HG03460 (cell line): ENCODE data around the gene SLC22A3.

Experiments used
- ATAC-seq: cut with Tn5 transposase; IDR thresholded peaks from one replicate; pipeline ENCODE4 v1.9.1; 2021; ENCODE audit not compliant: unreplicated experiment

Gene SLC22A3

GRCh38 chr6:160400446-160400845 is 52.3 kb downstream of the SLC22A3 start:
- ATAC-seq = no peak

- no peak for ATAC-seq
Measured at GRCh38 chr6:160408528-160408927, 60.4 kb downstream of the SLC22A3 start.

DNA sequence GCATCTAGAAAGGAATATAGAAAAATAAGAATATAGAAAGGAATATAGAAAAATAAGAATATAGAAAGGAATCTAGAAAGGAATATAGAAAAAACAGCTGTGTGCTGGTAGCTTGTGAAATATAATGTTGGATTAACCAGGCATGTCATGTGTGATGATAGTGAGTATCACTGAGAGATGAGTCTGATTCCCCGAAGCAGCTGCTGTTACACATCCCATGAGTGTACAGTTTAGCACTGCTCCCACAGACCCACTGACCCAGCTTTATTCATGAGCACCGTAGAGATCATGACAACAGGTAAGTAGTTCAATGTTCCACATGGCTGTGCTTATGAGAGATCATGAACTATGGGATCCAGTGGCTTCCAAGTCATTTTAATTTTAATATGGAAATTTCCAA is 64.8 kb downstream of the SLC22A3 start:
- ATAC-seq = no peak

DNA sequence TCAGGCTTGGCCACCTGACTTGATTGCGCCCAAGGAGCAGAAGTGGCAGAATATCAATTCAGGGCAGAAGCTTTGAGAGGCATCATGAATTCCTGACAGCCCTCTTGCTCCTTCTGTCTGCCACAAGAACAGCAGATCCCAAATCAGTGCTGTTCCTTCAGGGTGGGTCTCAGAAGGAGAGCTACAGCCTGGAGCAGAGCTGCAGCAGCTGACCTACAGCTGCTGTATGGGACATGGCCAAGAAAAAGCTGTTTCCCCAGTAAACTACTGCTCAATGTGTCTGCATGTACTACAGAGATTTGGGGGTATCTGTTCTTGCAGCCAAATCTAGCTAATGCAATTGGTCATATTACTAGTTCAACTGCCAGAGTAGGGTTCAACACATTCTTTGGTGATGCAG is 69.0 kb downstream of the SLC22A3 start:
- ATAC-seq = no peak

DNA sequence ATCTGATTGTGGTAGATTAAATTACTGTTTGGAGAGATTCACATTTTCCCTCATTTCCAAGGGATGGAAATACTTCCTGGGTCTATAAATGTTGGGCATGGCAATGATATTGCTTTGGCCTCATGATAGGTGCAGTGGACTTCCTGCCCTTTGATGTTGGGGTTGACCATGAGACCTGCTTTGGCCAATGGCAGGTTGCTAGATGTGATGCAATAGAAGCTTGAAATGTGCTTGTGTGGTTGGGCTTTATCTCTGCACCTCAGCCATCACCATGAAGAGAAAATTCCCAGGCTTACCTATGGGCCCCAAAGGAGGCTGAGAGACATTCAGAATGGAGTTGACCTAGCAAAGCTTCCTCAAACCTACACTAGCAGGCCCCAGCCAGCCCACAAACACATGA is 69.4 kb downstream of the SLC22A3 start:
- ATAC-seq = no peak

- no peak for ATAC-seq
Measured at GRCh38 chr6:160418370-160418769, 70.2 kb downstream of the SLC22A3 start.

GRCh38 chr6:160419488-160419887 is 71.3 kb downstream of the SLC22A3 start:
- no peak for ATAC-seq

GRCh38 chr6:160420253-160420968 is 72.2 kb downstream of the SLC22A3 start:
- ATAC-seq = no peak

DNA sequence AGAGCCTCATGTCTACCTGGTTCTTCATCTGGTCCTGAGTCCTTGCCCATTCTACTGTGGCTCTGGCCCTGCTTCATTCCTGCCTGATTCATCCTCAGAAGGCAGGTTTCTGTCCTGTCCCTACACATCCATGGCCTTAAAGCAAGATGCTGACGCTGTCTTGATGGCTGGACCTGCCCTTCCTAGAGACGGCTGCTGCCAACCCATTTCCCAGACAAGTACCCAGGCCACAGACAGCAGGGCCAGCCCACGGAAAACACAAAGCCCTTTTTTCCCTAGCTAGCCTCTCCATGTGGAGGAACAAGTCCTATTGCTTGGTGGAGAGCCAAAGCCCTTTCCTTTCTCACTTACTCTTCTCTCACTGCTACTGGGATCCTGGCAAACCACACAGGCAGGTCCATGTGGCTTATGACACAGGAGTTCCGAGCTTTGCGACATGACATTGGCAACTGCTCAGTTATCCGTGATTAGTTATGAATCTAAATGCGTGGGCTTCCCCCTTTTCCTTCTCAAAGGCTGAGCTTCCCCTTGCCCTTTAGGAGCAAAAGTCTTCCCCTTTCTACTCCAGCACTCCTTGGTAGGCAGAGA is 72.9 kb downstream of the SLC22A3 start:
- ATAC-seq = no peak

GRCh38 chr6:160421854-160422253 is 73.7 kb downstream of the SLC22A3 start:
- no peak for ATAC-seq

- ATAC-seq = no peak
Measured at GRCh38 chr6:160424256-160424655, 76.1 kb downstream of the SLC22A3 start.

- no peak for ATAC-seq
Measured at GRCh38 chr6:160426136-160426535, 78.0 kb downstream of the SLC22A3 start.

DNA sequence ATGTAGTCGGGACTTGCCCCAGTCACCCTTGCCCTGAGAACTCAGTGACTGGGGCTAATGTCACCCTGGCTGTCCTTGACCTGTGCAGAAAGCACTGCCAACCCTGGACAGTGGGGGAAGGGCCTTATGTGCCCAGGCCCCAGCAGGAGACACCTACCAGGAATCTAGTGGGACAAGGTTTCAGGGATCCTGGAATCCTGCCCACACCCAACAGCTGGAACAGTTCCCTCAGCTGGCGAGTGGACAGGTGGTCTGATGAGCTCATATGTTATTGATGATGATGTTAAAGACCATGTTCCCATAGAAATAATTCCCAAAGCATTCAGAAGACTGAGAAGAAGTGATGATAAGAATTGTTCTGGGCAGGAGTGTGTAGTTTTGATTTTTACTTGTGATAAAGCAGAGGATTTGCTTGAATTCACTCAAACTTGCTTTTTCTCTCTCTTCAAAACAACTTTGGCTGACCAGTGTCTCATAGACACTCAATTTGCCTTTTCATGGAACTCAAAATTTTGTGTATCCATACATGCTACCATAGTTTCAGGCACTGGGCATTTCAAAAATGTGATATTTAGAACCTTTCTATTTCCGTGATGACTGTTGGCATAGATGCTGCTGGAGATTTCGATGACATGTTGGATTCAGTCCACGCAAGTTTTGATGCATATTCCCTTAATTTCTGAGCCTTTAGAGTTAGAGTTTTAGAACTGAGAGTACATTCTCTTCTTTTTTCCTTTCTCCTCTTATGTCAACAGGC is 79.3 kb downstream of the SLC22A3 start:
- ATAC-seq = no peak

- ATAC-seq = no peak
Measured at GRCh38 chr6:160428069-160428430, 79.9 kb downstream of the SLC22A3 start.

DNA sequence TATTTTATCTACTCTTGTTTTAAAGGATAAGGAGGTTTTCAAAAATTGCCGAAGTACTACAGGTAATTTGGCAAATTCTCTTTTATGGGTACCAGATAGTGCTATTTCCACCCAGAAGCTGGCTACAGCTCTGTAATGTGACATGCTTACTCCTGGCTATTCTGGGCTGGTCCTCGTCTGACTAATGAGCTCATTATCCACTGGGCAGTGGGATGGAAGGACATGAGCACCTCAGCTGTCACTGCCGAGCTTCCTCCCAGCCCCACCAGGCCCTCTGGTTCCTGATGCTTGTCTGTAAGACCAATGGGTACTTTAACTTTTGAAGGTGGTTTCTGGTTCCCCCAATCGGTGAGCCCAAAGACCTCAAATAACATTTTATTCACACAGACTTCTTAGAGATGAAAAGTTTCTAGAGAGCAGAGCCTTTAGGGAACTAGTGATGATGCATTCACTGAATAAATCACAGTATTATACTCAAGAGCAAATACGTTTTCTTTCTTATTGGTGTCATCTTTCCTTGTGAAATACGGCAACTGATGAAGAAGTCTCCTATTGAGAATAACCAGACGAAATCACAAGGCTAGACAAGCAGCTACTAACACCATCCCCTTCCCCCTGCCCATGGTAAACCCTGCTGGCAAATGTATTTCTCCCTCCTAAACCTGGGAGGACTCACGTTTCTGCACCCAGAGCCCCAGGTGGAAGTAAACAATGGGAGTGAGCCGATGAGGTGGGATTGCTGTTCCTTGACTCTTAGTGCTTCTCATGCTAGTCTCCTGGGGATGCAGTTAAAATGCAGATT is 80.8 kb downstream of the SLC22A3 start:
- no peak for ATAC-seq

DNA sequence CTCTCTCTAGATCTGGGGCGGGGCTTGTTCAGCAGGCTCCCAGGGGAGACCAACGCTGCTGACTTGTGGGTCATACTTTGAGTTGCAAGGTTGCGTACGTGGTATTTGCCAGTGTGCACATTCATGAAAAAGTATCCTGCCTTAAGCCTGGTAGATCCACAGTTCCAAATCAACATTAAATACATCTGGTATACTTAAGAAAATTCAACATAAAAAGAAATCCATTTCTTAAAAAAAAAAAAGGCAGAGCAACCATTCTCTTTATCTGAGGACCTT is 81.4 kb downstream of the SLC22A3 start:
- ATAC-seq = no peak

- no peak for ATAC-seq
Measured at GRCh38 chr6:160430203-160430602, 82.0 kb downstream of the SLC22A3 start.

GRCh38 chr6:160430751-160431150 is 82.6 kb downstream of the SLC22A3 start:
- ATAC-seq = no peak

DNA sequence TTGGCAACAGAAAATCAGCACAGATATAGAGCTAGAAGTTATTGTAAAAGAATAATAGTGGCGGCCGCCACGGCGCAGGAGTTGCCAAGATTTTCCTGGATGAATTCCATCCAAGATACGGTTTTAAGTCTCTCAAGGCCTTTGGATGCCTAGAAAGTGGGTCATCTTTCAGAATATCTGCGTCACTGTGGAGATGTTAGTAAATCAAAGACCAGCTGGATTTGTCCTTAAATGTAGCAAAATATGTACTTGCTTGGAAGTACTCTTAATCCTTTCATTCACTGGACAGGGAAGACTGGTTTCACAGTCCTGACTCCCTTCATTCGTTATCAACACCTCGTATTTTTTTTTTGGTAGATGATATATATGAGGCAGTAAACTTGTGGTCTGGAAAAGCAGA is 83.0 kb downstream of the SLC22A3 start:
- ATAC-seq = no peak

GRCh38 chr6:160431791-160432404 is 83.7 kb downstream of the SLC22A3 start:
- no peak for ATAC-seq

DNA sequence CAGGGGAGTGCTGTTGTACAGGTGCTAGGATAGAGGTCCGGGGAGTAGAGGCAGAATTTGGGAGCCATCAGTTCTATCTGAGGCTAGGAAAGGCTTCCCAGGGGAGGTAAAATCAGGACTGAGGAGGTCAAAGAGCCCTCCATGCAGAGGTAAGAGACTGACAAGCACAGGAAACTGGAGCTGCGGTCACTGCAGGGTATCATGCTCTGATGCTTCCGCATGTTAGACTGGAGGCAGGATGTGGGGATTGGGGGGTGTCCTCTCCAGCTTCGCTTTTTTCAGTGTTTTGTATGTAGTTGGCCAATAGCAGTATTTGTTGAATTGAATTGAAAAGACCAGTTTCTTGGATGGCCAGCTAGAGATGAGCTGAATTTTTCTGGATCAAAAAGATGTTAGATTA is 87.8 kb downstream of the SLC22A3 start:
- no peak for ATAC-seq
